Prostate gland (tissue), 2 donors: ENCODE results near the gene COL9A3. TPM values are rescaled to one million over a fixed set of nuclear protein-coding genes. Genes with fewer than 3 reads are reported as not detected.

Experiments used
- DNase-seq: peaks from one replicate; pipeline ENCODE4 v3.0.0-alpha.2; 2019; ENCODE audit warnings: low spot score
- H3K27ac ChIP-seq, 2 donors: fragments of 200-600 bp; sonication (generic); 2 replicates each; pipeline ENCODE4 v1.5.1; 2017 to 2019
- H3K27me3 ChIP-seq: fragments of 200-600 bp; sonication (generic); replicated peaks from 2 replicates; pipeline ENCODE4 v1.5.1; 2019; ENCODE audit not compliant: insufficient read depth
- H3K36me3 ChIP-seq, 2 donors: fragments of 200-600 bp; sonication (generic); 1 replicate in 1 of 2; 2 replicates in 1 of 2; pipeline versions ENCODE4 v1.5.1 to v1.8.1; 2017 to 2019
- H3K4me1 ChIP-seq: fragments of 200-600 bp; sonication (generic); replicated peaks from 2 replicates; pipeline ENCODE4 v1.5.1; 2019
- H3K4me3 ChIP-seq, 2 donors: fragments of 200-600 bp; sonication (generic); 2 replicates each; pipeline ENCODE4 v1.5.1; 2017 to 2019
- H3K9me3 ChIP-seq: fragments of 200-600 bp; sonication (generic); 2 replicates; pipeline ENCODE4 v1.5.1; 2017
- CTCF ChIP-seq, 4 experiments: fragments of 200-600 bp in 2 of 4; fragments of 450-650 bp in 2 of 4; sonication (generic) in 2 of 4; IDR thresholded peaks; 1 replicate in 3 of 4; 2 replicates in 1 of 4; pipeline ENCODE4 v1.5.1; 2016 to 2019; ENCODE audit warnings: antibody characterized with exemption in 4 of 4, mild to moderate bottlenecking in 2 of 4, moderate library complexity in 2 of 4
- POLR2A ChIP-seq: fragments of 450-650 bp; IDR thresholded peaks from one replicate; pipeline ENCODE4 v1.6.1; 2016; ENCODE audit warnings: antibody characterized with exemption, mild to moderate bottlenecking
- POLR2AphosphoS5 ChIP-seq: sonication (generic); formaldehyde crosslinking; IDR thresholded peaks from one replicate; pipeline ENCODE4 v1.6.1; 2017; ENCODE audit warnings: antibody characterized with exemption
- WGBS: methylation state at CpG from one replicate; pipeline ENCODE4 v1.1.5; 2018; 5-methylcytosine and 5-hydroxymethylcytosine counted together
- intact Hi-C: fragments of 100-400 bp; cut with DNase I; formaldehyde crosslinking; loops from one replicate; pipeline ENCODE4 v1.14.2; 2022
- total RNA-seq, 2 donors: library from RNA; depleted of rRNA; stranded (reverse); fragments of >200 nt; gene quantifications; one replicate each; pipeline ENCODE4 v1.1.0, GENCODE V29; 2016

Gene COL9A3
- total RNA-seq, 2 donors from 2014 or later = 5.8 to 6.5 TPM

GRCh38 chr20:62821726-62822210 lies 4.9 kb downstream of the COL9A3 start:
- 95% methylated on average over 12 of the region's 12 CpGs for WGBS

GRCh38 chr20:62822239-62822787 lies 5.5 kb downstream of the COL9A3 start:
- 74% methylated on average over 7 of the region's 7 CpGs for WGBS
- TF ChIP-seq CTCF (IDR thresholded peaks at IDR 0.05) = no peak
- TF ChIP-seq POLR2AphosphoS5 = no peak
- no peak for TF ChIP-seq POLR2A
- H3K36me3 ChIP-seq = no peaks in the 10 kb centered on the region
- no peak overlapping the region for H3K27ac ChIP-seq
- H3K9me3 ChIP-seq = no peaks in the 10 kb centered on the region
- H3K27me3 ChIP-seq = peaks cover 5% of the 10 kb centered on the region
- H3K4me1 ChIP-seq = no peaks in the 10 kb centered on the region
- no peak overlapping the region for H3K4me3 ChIP-seq
- DNase-seq = no peak
- intact Hi-C loops = no loop called here

More at GRCh38 chr20:62821726-62822210, 4.9 kb downstream of the COL9A3 start:
- Histone ChIP-seq H3K4me3 (no peak overlapping the region), H3K27me3 (peaks cover 9% of the 10 kb centered on the region), H3K27ac (no peak overlapping the region), H3K4me1 (no peaks in the 10 kb centered on the region), H3K36me3 (no peaks in the 10 kb centered on the region), H3K9me3 (no peaks in the 10 kb centered on the region)
- DNase-seq = no peak
- no peak for TF ChIP-seq POLR2A
- no peak for TF ChIP-seq POLR2AphosphoS5
- TF ChIP-seq CTCF (IDR thresholded peaks at IDR 0.05) = no peak
- intact Hi-C loops = no loop called here

- H3K4me3 ChIP-seq = no peak overlapping the region
- no peak overlapping the region for H3K27ac ChIP-seq
- DNase-seq = no peak
- H3K27me3 ChIP-seq = no peaks in the 10 kb centered on the region
- H3K4me1 ChIP-seq = no peaks in the 10 kb centered on the region
- no peaks in the 10 kb centered on the region for H3K36me3 ChIP-seq
- no peaks in the 10 kb centered on the region for H3K9me3 ChIP-seq
- intact Hi-C loops = no loop called here
- 80% methylated on average over 24 of the region's 24 CpGs for WGBS
- no peak for TF ChIP-seq POLR2A
- peak in 1 of 4 experiments; percentile 39 for TF ChIP-seq CTCF (IDR thresholded peaks at IDR 0.05)
Measured at GRCh38 chr20:62822788-62823651, 6.2 kb downstream of the COL9A3 start.

DNA sequence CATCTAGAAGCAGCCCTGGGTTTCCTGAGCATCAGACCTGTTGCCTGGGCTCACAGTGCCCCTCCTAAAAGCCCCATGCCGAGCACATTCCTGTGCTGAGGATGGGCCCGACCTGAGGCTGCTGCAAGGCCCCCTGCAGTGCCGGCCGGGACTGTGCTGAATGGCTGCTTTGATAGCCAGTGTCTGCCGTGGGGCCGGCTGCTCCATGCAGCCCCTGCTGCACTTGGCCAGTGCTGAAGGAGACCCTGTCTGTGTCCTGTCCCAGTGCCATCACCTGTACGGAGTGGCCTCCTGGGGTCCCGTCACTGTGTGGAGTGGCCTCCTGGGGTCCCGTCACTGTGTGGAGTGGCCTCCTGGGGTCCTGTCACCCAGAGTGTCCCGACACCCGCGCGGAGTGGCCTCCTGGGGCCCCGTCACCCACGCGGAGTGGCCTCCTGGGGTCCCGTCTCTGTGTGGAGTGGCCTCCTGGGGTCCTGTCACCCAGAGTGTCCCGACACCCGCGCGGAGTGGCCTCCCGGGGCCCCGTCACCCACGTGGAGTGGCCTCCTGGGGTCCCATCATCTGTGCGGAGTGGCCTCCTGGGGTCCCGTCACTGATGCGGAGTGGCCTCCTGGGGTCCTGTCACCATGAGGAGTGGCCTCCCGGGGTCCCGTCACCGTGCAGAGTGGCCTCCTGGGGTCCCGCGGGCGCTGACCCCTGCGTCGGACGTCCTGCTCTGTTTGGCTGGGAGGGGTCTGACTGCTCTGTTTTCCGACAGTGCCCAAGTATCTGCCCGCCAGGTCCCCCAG lies 7.0 kb downstream of the COL9A3 start:
- Histone ChIP-seq H3K9me3 (no peaks in the 10 kb centered on the region), H3K27ac (no peak overlapping the region), H3K4me1 (no peaks in the 10 kb centered on the region), H3K36me3 (no peaks in the 10 kb centered on the region), H3K4me3 (no peak overlapping the region), H3K27me3 (no peaks in the 10 kb centered on the region)
- intact Hi-C loops = no loop called here
- DNase-seq = no peak
- WGBS = 91% methylated on average over 33 of the region's 38 CpGs
- no peak for TF ChIP-seq POLR2A
- no peak for TF ChIP-seq CTCF (IDR thresholded peaks at IDR 0.05)
